Measurements from ENCODE around the gene RCOR3. TPM values are rescaled to one million over a fixed set of nuclear protein-coding genes. Genes with fewer than 3 reads are reported as not detected.

Gene RCOR3
- total and polyA plus RNA-seq, 2 of the 8 experiments (the other 6 are each of a cell fraction or from before 2014, with no cell fraction given) = 21.4 to 36.3 TPM

DNA sequence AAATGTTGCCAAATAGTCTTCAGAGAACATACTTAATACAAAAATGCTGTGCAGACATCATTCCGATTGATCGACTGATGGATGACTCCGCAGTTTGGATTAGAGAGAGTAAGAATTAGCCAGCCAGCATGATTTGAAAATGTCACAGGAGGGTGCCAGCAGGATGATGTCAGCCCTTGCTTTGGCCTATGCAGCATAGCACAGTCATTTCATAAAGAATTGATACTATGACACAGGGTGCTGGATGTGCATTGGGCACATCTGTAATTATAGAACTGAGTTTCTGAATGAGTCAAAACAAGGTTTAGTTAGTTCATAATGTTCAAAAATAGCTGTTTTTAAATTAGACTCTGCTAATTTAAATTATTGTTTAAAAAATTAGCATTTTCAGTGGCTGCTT lies 45.9 kb downstream of the RCOR3 start:
- no peak for FAIRE-seq

More for the DNA sequence above, 45.9 kb downstream of the RCOR3 start:
- Histone ChIP-seq H2BK120ac (replicated peaks; ENCODE audit: low read depth, low read length) (no peak overlapping the region), H3K14ac (ENCODE audit: insufficient read length) (no peak overlapping the region), H3K79me1 (ENCODE audit: low read depth, low read length) (no peaks in the 10 kb centered on the region), H3K9me3 (ENCODE audit: insufficient read depth in 2 of 2, low read depth in 1 of 2, low read length in 1 of 2) (no peaks in the 10 kb centered on the region), H2BK20ac (ENCODE audit: low read length) (no peak overlapping the region), H3K23ac (ENCODE audit: insufficient read length) (no peak overlapping the region), H3K79me2 (ENCODE audit: control insufficient read depth in 1 of 2, insufficient read depth in 2 of 2, low read length in 2 of 2) (no peaks in the 10 kb centered on the region), H3K4ac (replicated peaks; ENCODE audit: insufficient read length, low read depth, low read length) (no peak overlapping the region), H3K56ac (replicated peaks; ENCODE audit: insufficient read length, low read depth, low read length) (no peak overlapping the region), H2BK15ac (ENCODE audit: low read length) (no peak overlapping the region), H3K4me2 (ENCODE audit: insufficient read depth in 1 of 2, low read depth in 2 of 2, low read length in 2 of 2) (no peak overlapping the region), H2BK5ac (ENCODE audit: low read depth, low read length) (no peak overlapping the region), H4K91ac (replicated peaks; ENCODE audit: insufficient read length, low read length) (no peak overlapping the region), H2AFZ (ENCODE audit: low read length) (no peak overlapping the region), H4K5ac (ENCODE audit: insufficient read length, low read depth, low read length) (no peak overlapping the region), H2AK5ac (ENCODE audit: low read depth, low read length) (no peak overlapping the region), H2BK12ac (ENCODE audit: low read depth, low read length) (no peak overlapping the region), H3K36me3 (ENCODE audit: control insufficient read depth in 2 of 4, insufficient read depth in 4 of 4, low read length in 3 of 4) (peaks cover 0 to 43% (median 5%) of the 10 kb centered on the region in 4 experiments; a peak in 6 of 8 replicates), H3K9ac (replicated peaks in 1 of 4; ENCODE audit: extremely low read depth in 1 of 4, low read depth in 3 of 4, low read length in 3 of 4) (no peak overlapping the region), H3K4me3 (ENCODE audit: extremely low read depth in 1 of 4, insufficient read depth in 2 of 4, low read depth in 3 of 4, low read length in 4 of 4) (no peak overlapping the region), H3K18ac (ENCODE audit: extremely low read depth, low read length) (no peak overlapping the region), H4K20me1 (replicated peaks in 1 of 2; ENCODE audit: control insufficient read depth in 1 of 2, insufficient read depth in 2 of 2, low read length in 2 of 2) (peaks cover 0 to 1% of the 10 kb centered on the region in 2 experiments), H3K27ac (ENCODE audit: low read depth, low read length) (no peak overlapping the region), H3K4me1 (replicated peaks in 1 of 4; ENCODE audit: control insufficient read depth in 3 of 4, insufficient read depth in 4 of 4, low read length in 3 of 4) (no peaks in the 10 kb centered on the region), H3K23me2 (ENCODE audit: low read depth, low read length) (no peaks in the 10 kb centered on the region; the same call in 1 of the 2 replicates), H4K8ac (ENCODE audit: extremely low read depth, insufficient read depth, low read length) (no peak overlapping the region), H3K27me3 (replicated peaks in 1 of 4; ENCODE audit: control insufficient read depth in 3 of 4, extremely low read depth in 1 of 4, insufficient read depth in 3 of 4, low read length in 3 of 4) (no peaks in the 10 kb centered on the region)
- no peak for TF ChIP-seq POLR2AphosphoS5 (IDR thresholded peaks at IDR 0.05; ENCODE audit: low read depth, low read length)
- TF ChIP-seq KDM1A (IDR thresholded peaks at IDR 0.05; ENCODE audit: borderline replicate concordance, low read length) = no peak
- TF ChIP-seq ZNF274 (IDR thresholded peaks at IDR 0.05; ENCODE audit: borderline replicate concordance, extremely low read depth, low read length) = no peak
- no peak for TF ChIP-seq GABPA (IDR thresholded peaks at IDR 0.05; ENCODE audit: borderline replicate concordance, insufficient read depth, low read length)
- TF ChIP-seq EZH2 (IDR thresholded peaks at IDR 0.05; ENCODE audit: low read depth, low read length, severe bottlenecking) = no peak
- TF ChIP-seq NANOG (IDR thresholded peaks at IDR 0.05; ENCODE audit: insufficient read depth, low read depth, low read length, poor library complexity, severe bottlenecking) = no peak
- DNase-seq (ENCODE audit: low read depth in 1 of 2, low spot score in 2 of 2) = no peak
- CTCF ChIA-PET (ENCODE audit: partially characterized antibody) = no interaction called here
- POLR2A ChIA-PET (ENCODE audit: partially characterized antibody) = no interaction called here
- 97% methylated on average over 3 of the region's 3 CpGs; no CpG with 5 or more reads in 1 of the 2 experiments for WGBS, 2 experiments (ENCODE audit: extremely low coverage in 1 of 2, insufficient coverage in 1 of 2, insufficient read length in 1 of 2, insufficient replicate concordance in 2 of 2, low coverage in 1 of 2, low lambda C conversion rate in 2 of 2, missing lambda C conversion rate in 1 of 2)
